Ishikawa (cell line): ENCODE measurements around the gene LBHD1.
A peak's percentile ranks its signal among the peaks of the same experiment; 100 is the strongest.

Source experiments
- CEBPB ChIP-seq: IDR thresholded peaks from 2 replicates; pipeline ENCODE4 v1.6.1; 2012
- CREB1 ChIP-seq: IDR thresholded peaks from 2 replicates; pipeline ENCODE4 v1.6.1; 2012; ENCODE audit warnings: low read depth
- EGR1 ChIP-seq: IDR thresholded peaks from 2 replicates; pipeline ENCODE4 v1.6.1; 2012
- EP300 ChIP-seq: IDR thresholded peaks from 2 replicates; pipeline ENCODE4 v1.6.1; 2012; ENCODE audit warnings: borderline replicate concordance
- FOXM1 ChIP-seq: IDR thresholded peaks from 2 replicates; pipeline ENCODE4 v1.6.1; 2012; ENCODE audit warnings: low read depth, borderline replicate concordance
- NFIC ChIP-seq: IDR thresholded peaks from 2 replicates; pipeline ENCODE4 v1.6.1; 2012
- RAD21 ChIP-seq: IDR thresholded peaks from 2 replicates; pipeline ENCODE4 v1.6.1; 2012; ENCODE audit warnings: low read depth
- TAF1 ChIP-seq: IDR thresholded peaks from 2 replicates; pipeline ENCODE4 v1.6.1; 2012; ENCODE audit warnings: low read depth, mild to moderate bottlenecking
- TCF12 ChIP-seq: IDR thresholded peaks from 2 replicates; pipeline ENCODE4 v1.6.1; 2012; ENCODE audit warnings: low read depth
- TEAD4 ChIP-seq: IDR thresholded peaks from 2 replicates; pipeline ENCODE4 v1.6.1; 2012
- YY1 ChIP-seq: IDR thresholded peaks from 2 replicates; pipeline ENCODE4 v1.6.1; 2012; ENCODE audit warnings: low read depth
- ZBTB7A ChIP-seq: IDR thresholded peaks from 2 replicates; pipeline ENCODE4 v1.6.1; 2012; ENCODE audit warnings: low read depth
- TF ChIP-seq, protein P1 (sequence below): IDR thresholded peaks from 2 replicates; pipeline ENCODE4 v1.6.1; 2012
- TF ChIP-seq, protein P2 (sequence below): IDR thresholded peaks from 2 replicates; pipeline ENCODE4 v1.6.1; 2012; ENCODE audit warnings: low read depth, mild to moderate bottlenecking
- TF ChIP-seq, protein P3 (sequence below): IDR thresholded peaks from 2 replicates; pipeline ENCODE4 v1.6.1; 2012

Gene LBHD1

DNA sequence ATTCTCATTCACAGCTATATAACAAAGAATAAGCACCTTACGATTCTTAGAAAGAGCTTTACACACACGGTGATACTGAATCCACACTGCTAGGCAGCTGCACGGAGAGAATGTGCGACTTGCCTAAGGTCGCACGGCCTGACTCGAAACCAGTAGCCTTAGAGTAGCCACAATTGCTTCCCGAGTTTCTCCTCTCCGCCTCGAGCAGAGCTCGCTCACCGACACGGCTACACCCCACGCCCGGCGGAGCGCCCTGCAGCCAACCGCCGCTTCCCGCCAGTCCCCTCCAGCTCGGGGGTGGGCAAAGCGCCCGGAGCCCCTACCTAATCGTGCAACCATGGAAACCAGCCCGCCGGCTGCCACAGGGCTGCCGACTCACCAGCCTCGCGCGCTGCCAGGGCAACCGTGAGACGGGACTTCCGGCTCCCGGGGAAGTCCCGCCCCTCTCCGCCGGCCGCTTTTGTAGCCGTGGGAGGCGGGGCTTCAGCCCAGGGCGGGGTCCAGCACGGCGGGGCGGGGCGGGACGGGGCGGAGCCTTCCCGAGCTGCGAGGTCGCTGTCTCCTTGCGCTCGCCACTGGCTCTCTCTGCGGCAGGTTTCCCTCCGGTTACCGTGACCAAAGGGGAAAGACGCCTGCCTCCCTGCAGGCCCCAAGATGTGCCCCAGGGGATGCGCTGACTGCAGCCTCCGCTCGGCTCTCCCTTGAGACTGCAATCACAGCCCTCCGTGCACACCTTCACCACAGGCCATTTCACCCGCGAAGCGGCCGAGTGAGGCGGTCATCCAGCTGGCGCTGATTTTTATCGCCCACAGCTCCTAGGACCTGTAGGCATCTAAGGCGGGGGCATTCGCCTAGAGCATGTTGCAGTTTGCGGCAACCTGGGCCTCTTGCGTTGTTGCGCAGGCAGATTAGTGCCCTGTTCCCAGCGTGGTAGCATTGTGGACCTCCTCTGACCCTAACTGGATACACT, 34.1 kb upstream of the LBHD1 start:
- TF ChIP-seq EGR1 (no peak), RAD21 (no peak), NFIC (peak; percentile 34; the same call in 1 of the 2 replicates), EP300 (no peak), CEBPB (no peak), TCF12 (no peak; the same call in 1 of the 2 replicates), CREB1 (no peak), TEAD4 (no peak), ZBTB7A (no peak), TAF1 (no peak), YY1 (no peak), FOXM1 (no peak)
- TF ChIP-seq, protein P1, sequence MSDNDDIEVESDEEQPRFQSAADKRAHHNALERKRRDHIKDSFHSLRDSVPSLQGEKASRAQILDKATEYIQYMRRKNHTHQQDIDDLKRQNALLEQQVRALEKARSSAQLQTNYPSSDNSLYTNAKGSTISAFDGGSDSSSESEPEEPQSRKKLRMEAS, result peak; percentile 52
- TF ChIP-seq, protein P2, sequence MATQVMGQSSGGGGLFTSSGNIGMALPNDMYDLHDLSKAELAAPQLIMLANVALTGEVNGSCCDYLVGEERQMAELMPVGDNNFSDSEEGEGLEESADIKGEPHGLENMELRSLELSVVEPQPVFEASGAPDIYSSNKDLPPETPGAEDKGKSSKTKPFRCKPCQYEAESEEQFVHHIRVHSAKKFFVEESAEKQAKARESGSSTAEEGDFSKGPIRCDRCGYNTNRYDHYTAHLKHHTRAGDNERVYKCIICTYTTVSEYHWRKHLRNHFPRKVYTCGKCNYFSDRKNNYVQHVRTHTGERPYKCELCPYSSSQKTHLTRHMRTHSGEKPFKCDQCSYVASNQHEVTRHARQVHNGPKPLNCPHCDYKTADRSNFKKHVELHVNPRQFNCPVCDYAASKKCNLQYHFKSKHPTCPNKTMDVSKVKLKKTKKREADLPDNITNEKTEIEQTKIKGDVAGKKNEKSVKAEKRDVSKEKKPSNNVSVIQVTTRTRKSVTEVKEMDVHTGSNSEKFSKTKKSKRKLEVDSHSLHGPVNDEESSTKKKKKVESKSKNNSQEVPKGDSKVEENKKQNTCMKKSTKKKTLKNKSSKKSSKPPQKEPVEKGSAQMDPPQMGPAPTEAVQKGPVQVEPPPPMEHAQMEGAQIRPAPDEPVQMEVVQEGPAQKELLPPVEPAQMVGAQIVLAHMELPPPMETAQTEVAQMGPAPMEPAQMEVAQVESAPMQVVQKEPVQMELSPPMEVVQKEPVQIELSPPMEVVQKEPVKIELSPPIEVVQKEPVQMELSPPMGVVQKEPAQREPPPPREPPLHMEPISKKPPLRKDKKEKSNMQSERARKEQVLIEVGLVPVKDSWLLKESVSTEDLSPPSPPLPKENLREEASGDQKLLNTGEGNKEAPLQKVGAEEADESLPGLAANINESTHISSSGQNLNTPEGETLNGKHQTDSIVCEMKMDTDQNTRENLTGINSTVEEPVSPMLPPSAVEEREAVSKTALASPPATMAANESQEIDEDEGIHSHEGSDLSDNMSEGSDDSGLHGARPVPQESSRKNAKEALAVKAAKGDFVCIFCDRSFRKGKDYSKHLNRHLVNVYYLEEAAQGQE, result no peak
- TF ChIP-seq, protein P3, sequence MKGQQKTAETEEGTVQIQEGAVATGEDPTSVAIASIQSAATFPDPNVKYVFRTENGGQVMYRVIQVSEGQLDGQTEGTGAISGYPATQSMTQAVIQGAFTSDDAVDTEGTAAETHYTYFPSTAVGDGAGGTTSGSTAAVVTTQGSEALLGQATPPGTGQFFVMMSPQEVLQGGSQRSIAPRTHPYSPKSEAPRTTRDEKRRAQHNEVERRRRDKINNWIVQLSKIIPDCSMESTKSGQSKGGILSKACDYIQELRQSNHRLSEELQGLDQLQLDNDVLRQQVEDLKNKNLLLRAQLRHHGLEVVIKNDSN, result no peak

DNA sequence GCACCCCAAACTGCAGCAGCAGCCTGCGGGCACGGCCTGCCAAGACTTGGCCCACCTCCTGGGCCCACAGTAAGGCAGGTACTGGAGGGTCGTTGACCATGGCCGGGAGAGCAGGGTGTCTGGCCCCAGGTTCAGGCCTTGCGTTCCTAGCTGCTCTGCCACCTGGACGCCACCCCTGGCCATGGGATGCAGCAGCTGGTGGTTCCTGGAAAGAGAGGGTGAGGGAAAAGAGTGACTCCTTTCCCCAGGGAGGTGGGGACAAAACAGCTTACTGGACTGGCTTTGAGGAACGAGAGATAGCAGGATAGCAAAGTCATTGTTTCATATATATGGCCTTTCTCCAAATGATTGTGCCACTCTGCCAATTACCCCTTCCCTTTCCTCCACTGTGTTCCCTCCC, 33.3 kb upstream of the LBHD1 start:
- TF ChIP-seq TCF12, result no peak
- TF ChIP-seq, protein P2, result no peak
- no peak for TF ChIP-seq NFIC
- no peak for TF ChIP-seq CREB1
- TF ChIP-seq EP300, result no peak

DNA sequence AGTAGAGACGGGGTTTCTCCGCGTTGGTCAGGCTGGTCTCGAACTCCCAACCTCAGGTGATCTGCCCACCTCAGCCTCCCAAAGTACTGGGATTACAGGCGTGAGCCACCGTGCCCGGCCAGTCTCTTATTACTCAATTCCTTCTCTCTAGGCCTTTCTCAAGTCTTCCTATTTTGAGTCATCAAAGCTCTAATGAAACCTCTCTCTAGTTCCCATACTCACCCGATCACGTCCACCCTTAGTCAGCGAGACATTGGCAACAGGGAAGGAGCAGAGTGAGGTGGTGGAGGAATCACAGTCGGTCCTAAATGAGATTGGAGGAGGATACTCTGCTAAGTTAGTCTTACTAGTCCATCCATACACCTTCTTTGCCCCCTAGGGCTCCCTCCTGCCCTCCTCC, 30.2 kb upstream of the LBHD1 start:
- TF ChIP-seq EGR1 (no peak), NFIC (no peak), YY1 (no peak), ZBTB7A (no peak), FOXM1 (no peak), RAD21 (no peak)
- TF ChIP-seq, protein P1, result no peak

DNA sequence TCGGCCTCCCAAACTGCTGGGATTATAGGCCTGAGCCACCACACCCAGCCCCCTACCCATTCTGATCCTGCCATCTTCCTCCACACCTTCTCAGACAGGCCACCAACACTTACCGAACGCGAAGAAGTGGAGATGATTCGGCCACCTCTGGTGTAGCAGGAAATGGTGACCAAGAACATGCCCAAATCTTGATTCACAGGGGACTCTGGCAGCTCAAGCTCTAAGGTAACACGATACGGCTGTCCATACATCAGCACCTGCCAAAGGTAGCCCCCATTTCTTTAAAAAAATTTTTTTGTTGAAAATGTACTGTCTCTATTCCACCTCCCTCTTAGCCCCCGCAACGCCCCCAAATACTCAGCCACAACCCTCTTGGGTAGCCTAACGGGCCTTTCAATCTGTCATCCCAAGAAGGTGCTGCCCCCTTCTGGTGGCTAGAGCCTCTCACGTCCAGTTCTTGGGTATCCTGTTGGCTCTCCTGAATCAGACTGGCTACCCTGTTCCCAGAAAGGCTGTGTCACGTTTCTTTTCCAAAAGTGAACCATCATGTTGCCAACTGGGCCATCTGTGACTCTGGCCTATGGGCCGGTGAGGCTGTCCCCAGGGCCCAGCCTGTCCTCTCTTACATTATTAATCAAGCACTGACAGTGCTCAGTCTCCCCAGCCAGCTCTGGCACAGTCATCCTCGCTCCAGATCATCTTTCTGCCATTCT, 22.5 kb upstream of the LBHD1 start:
- TF ChIP-seq RAD21 (peak; percentile 69), CEBPB (no peak), YY1 (no peak)

DNA sequence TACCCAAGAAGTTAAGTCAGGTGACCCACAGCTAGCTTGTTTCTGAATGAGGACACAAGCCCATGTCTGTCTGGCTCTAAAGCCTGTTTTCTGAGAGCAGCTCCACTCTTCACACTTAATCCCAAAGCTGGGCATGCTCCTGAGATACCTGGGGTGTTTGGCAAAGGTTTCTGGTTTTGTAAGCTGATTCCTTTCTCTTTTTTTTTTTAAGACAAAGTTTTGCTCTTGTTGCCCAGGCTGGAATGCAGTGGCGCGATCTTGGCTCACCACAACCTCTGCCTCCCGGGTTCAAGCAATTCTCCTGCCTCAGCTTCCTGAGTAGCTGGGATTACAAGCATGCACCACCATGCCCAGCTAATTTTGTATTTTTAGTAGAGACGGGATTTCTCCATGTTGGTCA, 21.6 kb upstream of the LBHD1 start:
- TF ChIP-seq, protein P3, result 0 out of 2 replicates have a peak, but pooled peaks have one; percentile 19
- TF ChIP-seq, protein P1, result peak; percentile 29; the same call in 1 of the 2 replicates
- TF ChIP-seq NFIC, result peak; percentile 83
- peak; percentile 67 for TF ChIP-seq TEAD4
